Nucleus accumbens (tissue), 56 donors: ENCODE data around the gene SIGMAR1.
A peak's percentile ranks its signal among the peaks of the same experiment; 100 is the strongest.
"Not testable (repeated sequence)": the region's sequence is repeated elsewhere in the genome, so short reads cannot be mapped to it uniquely, and the experiment has no call there.

Experiments
- DNase-seq, 56 donors: peaks; one replicate each; lab custom pipeline; 2025; lab: John Stamatoyannopoulos, UW

SIGMAR1 gene

GRCh38 chr9:34656992-34657391 is 19.4 kb upstream of the SIGMAR1 start:
- DNase-seq, result peak in 6 of 56 donors; percentile 2 to 15 (median 10)

DNA sequence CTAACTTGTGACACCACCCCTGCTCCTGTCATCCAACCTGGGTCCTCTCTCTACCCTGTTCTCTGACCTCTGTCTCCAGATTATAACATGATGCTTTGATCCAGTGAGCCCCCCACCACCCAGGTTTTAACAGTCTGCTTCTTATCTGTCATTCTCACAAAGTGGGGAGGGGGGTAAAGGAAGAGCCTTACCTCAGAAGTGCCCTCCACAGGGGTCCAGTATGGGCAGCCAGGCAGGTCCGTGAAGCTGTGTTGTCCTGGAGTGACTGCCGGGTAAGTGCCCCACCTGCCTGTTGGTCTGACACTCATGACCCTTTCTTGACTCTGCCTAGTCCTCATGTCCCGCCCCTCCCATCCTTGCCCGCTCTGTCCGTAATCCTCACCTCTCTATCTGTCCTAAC is 17.8 kb upstream of the SIGMAR1 start:
- no peak for DNase-seq

DNA sequence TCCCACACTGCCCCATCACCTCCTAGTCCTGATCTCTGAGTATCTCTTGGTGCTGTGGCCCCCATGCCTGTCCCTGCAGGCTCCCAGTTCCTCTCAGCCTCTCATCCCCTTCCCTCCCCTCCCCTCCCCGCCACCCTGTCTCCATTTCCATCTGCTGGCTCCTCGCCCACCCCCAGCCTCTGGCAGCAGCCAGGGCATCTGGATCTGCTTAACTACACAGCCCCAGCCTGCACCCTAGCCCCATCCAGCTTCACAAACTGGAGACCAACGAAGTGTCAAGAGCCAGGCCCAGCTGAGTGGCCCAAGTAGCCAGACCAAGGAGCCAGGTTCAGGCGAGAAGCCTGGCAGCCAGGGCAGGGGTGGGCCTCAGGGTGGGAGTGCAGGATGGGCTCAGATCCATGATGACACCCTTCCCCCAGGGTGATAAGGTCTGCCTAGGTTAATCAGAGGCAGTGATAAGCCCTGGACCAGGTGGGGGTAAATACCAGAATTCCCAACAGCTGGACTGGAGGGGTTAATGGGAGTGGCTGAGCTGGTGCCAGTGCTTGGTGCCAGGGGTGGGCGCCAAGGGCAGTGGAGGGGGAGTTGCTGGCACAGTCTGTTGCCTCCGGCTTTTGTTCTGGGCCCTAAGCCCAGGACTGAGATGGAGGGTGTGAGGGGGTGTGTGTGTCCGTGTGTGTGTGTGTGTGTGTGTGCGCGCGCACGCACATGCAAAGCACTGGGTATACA is 16.9 kb upstream of the SIGMAR1 start:
- peak in 53 of 56 donors; percentile 23 to 86 (median 68) for DNase-seq

- peak in 6 of 56 donors; percentile 5 to 28 (median 11) for DNase-seq
These were observed 15.8 kb upstream of the SIGMAR1 start for GRCh38 chr9:34653151-34654072.

GRCh38 chr9:34652602-34653000 is 15.0 kb upstream of the SIGMAR1 start:
- peak in 1 of 56 donors; percentile 13 for DNase-seq

- DNase-seq, result peak in 55 of 56 donors; percentile 27 to 91 (median 81)
These were observed 14.5 kb upstream of the SIGMAR1 start, which contains the start of gene IL11RA for GRCh38 chr9:34651876-34652601. Gene IL11RA, plus strand, starts transcription at chr9:34652185. Its CDS starts 3,033 bp downstream, at chr9:34655218.

DNA sequence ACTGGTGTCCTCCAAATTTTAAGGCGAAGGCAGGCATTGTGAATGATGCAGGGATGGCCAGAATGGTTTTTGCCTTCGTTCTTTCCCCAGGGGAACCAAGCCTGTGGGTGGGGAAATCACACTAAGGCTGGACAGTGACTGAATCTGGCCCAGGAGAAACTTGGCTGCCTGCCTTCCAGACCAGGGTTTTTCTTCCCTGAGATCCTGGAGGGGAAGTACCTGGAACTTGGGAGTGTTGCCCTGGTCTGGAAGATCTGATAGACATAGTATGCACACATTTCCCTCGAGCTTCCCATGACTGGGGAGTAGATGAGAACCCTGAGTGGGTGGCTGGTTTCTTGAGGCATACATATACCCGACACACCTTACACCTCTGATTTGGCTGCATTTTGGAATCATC is 13.7 kb upstream of the SIGMAR1 start:
- DNase-seq, result peak in 1 of 56 donors; percentile 10

- DNase-seq, result peak in 28 of 56 donors; percentile 3 to 69 (median 28)
These were observed 13.2 kb upstream of the SIGMAR1 start for GRCh38 chr9:34650816-34651215.

- no peak for DNase-seq
These were observed 11.1 kb upstream of the SIGMAR1 start for GRCh38 chr9:34648673-34649072.

DNA sequence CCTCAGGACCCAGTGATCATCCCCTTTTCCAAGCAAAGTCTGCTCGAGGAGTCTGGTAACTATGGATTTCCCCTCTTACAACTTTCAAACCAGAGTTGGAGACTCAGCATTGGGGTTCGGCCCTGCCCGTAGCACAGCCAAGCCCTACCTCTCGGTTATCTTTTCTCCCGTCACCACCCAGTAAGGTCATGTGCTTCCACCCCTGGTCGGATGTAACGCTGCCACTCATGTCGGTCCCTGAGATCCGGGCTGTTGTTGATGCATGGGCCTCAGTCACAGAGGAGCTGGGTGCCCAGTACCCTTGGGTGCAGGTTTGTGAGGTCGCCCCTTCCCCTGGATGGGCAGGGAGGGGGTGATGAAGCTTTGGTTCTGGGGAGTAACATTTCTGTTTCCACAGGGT is 10.1 kb upstream of the SIGMAR1 start:
- DNase-seq, result no peak

- DNase-seq, result peak in 1 of 56 donors; percentile 29
These were observed 9.5 kb upstream of the SIGMAR1 start for GRCh38 chr9:34647084-34647403.

- DNase-seq, result peak; percentile 33 to 98 (median 83)
These were observed 8.9 kb upstream of the SIGMAR1 start, which contains the start of gene GALT for GRCh38 chr9:34646211-34647083. Gene GALT, plus strand, starts transcription at chr9:34646675. Its CDS starts 30 bp downstream, at chr9:34646705.

GRCh38 chr9:34644766-34645314 is 7.3 kb upstream of the SIGMAR1 start:
- no peak for DNase-seq

DNA sequence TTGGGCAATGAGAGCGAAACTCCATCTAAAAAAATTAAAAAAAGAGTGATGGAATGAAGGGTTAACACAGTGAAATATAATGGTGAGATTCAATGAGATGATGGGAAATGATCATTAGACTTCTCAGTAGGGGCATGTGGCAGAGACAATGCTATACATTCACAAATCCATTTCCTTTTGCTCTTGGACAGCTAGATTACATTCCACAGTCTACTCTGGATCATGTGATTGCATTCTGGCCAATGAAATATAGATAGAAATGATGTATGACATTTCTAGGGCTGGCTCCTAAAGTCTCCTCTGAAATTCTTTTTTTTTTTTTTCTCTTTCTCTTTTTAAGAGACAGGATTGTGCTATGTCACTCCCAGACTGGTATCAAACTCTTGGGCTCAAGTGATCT is 5.1 kb upstream of the SIGMAR1 start:
- no peak for DNase-seq

- not testable (repeated sequence) for DNase-seq
These were observed 1.7 kb upstream of the SIGMAR1 start for GRCh38 chr9:34639322-34639721.

- peak in 1 of 56 donors; percentile 63 for DNase-seq
These were observed 505 bp upstream of the SIGMAR1 start for GRCh38 chr9:34638138-34638445.

- peak in 7 of 56 donors; percentile 33 to 67 (median 54) for DNase-seq
These were observed 714 bp downstream of the SIGMAR1 start for GRCh38 chr9:34636791-34637355.

GRCh38 chr9:34635556-34635955 is 2.0 kb downstream of the SIGMAR1 start:
- DNase-seq, result no peak
